Fibroblast of skin of left quadriceps (primary cell): ENCODE measurements around the gene ARHGAP26.

Experiments used
- DNase-seq, 2 experiments: peaks; one replicate each; pipeline ENCODE4 v3.0.0-alpha.2; 2013; ENCODE audit warnings: low read depth in 2 of 2

Gene ARHGAP26

GRCh38 chr5:143036146-143036927 is 266.2 kb downstream of the ARHGAP26 start:
- DNase-seq: no peak

- no peak for DNase-seq
Observed at GRCh38 chr5:143037071-143037470, 266.9 kb downstream of the ARHGAP26 start.

- DNase-seq: no peak
Observed at GRCh38 chr5:143037708-143038107, 267.5 kb downstream of the ARHGAP26 start.

GRCh38 chr5:143040622-143041021 is 270.4 kb downstream of the ARHGAP26 start:
- no peak for DNase-seq

GRCh38 chr5:143041461-143041860 is 271.3 kb downstream of the ARHGAP26 start:
- no peak for DNase-seq

GRCh38 chr5:143041972-143042770 is 272.0 kb downstream of the ARHGAP26 start:
- no peak for DNase-seq

- DNase-seq: no peak
Observed at GRCh38 chr5:143044265-143044664, 274.1 kb downstream of the ARHGAP26 start.

GRCh38 chr5:143045062-143045461 is 274.9 kb downstream of the ARHGAP26 start:
- DNase-seq: no peak

GRCh38 chr5:143046314-143046713 is 276.1 kb downstream of the ARHGAP26 start:
- no peak for DNase-seq

- no peak for DNase-seq
Observed at GRCh38 chr5:143047091-143047490, 276.9 kb downstream of the ARHGAP26 start.

GRCh38 chr5:143050183-143050582 is 280.0 kb downstream of the ARHGAP26 start:
- no peak for DNase-seq

GRCh38 chr5:143051244-143052058 is 281.3 kb downstream of the ARHGAP26 start:
- peak; percentile 89 to 90 for DNase-seq

GRCh38 chr5:143052967-143053682 is 282.9 kb downstream of the ARHGAP26 start:
- no peak for DNase-seq

GRCh38 chr5:143053780-143054179 is 283.6 kb downstream of the ARHGAP26 start:
- DNase-seq: no peak

- no peak for DNase-seq
Observed at GRCh38 chr5:143054480-143054941, 284.3 kb downstream of the ARHGAP26 start.

GRCh38 chr5:143055596-143056338 is 285.6 kb downstream of the ARHGAP26 start:
- DNase-seq: no peak

GRCh38 chr5:143056339-143056704 is 286.1 kb downstream of the ARHGAP26 start:
- no peak for DNase-seq

- DNase-seq: no peak
Observed at GRCh38 chr5:143056792-143057579, 286.8 kb downstream of the ARHGAP26 start.

GRCh38 chr5:143057580-143057999 is 287.4 kb downstream of the ARHGAP26 start:
- DNase-seq: no peak

- DNase-seq: no peak
Observed at GRCh38 chr5:143059355-143059754, 289.2 kb downstream of the ARHGAP26 start.
